Kidney (tissue), 14 donors: ENCODE results near the gene MARCHF10. TPM values are rescaled to one million over a fixed set of nuclear protein-coding genes. Genes with fewer than 3 reads are reported as not detected.

Experiments
- DNase-seq, 5 donors: peaks; one replicate each; pipeline ENCODE4 v3.0.0-alpha.2; 2013 to 2020
- FAIRE-seq: peaks from 2 replicates; lab custom pipeline; 2012; peaks lifted over from hg19 to GRCh38; lab: Jason Lieb, UNC
- H3K27ac ChIP-seq, 2 donors: one replicate each; pipeline ENCODE4 v1.7.0; 2013; ENCODE audit warnings: low read depth in 2 of 2, low read length in 2 of 2, inconsistent platforms in 1 of 2
- H3K27me3 ChIP-seq: one replicate; pipeline ENCODE4 v1.7.1; 2013; ENCODE audit warnings: low read length, inconsistent platforms; ENCODE audit not compliant: control insufficient read depth, insufficient read depth
- H3K36me3 ChIP-seq, 3 donors: one replicate each; pipeline versions ENCODE4 v1.7.0 to v1.7.1; 2013; ENCODE audit warnings: low read length in 3 of 3, control low read depth in 1 of 3, inconsistent platforms in 1 of 3; ENCODE audit not compliant: insufficient read depth in 3 of 3, control insufficient read depth in 2 of 3
- H3K4me1 ChIP-seq, 3 donors: one replicate each; pipeline versions ENCODE4 v1.7.0 to v1.7.1; 2013; ENCODE audit warnings: low read length in 3 of 3, inconsistent platforms in 1 of 3, low read depth in 1 of 3; ENCODE audit not compliant: control insufficient read depth in 2 of 3, insufficient read depth in 2 of 3
- H3K4me3 ChIP-seq, 3 donors: one replicate each; pipeline versions ENCODE4 v1.7.0 to v1.8.1; 2013; ENCODE audit warnings: low read length in 3 of 3, control low read depth in 1 of 3, inconsistent platforms in 1 of 3
- H3K9ac ChIP-seq, 3 donors: one replicate each; pipeline versions ENCODE4 v1.7.0 to v1.7.1; 2013; ENCODE audit warnings: low read length in 3 of 3, control low read depth in 1 of 3, inconsistent platforms in 1 of 3
- H3K9me3 ChIP-seq, 3 donors: one replicate each; pipeline versions ENCODE4 v1.7.0 to v1.7.1; 2013; ENCODE audit warnings: low read length in 3 of 3, control low read depth in 1 of 3, inconsistent platforms in 1 of 3; ENCODE audit not compliant: control insufficient read depth in 2 of 3, insufficient read depth in 1 of 3
- intact Hi-C: fragments of 100-400 bp; cut with DNase I; formaldehyde crosslinking; loops from one replicate; pipeline ENCODE4 v1.11.1; 2022
- polyA plus RNA-seq: library from polyadenylated mRNA; stranded (reverse); fragments of 350-450 nt; fragmentation: Illumina TruSeq; extraction: RNeasy Lipid Tissue Mini Kit (QIAGEN cat#74804); gene quantifications from one replicate; pipeline ENCODE4 v1.2.3, GENCODE V29; 2014; ENCODE audit warnings: low read depth, low replicate concordance; ENCODE audit not compliant: insufficient read depth
- total RNA-seq: library from RNA; stranded (reverse); fragmentation: NEBNext Ultra II Directional; extraction: Animal tissue kit (Norgen Biotek cat#: 25700); gene quantifications from one replicate; pipeline ENCODE4 v1.2.1, GENCODE V29; 2021
- TF ChIP-seq, protein P1 (sequence below): IDR thresholded peaks from 3 replicates; pipeline ENCODE4 v1.5.1; 2012; ENCODE audit warnings: mild to moderate bottlenecking, moderate library complexity, borderline replicate concordance; ENCODE audit not compliant: insufficient read depth; ENCODE audit errors: extremely low read depth
- donor health status: control.
- donor health status: control.
- donor health status: control.
- donor health status: control.
- donor health status: control.
- donor health status: DM: yes; HTN: yes; CAD: no.
- donor health status: Normal renal cell carcinoma (clear cell type).

MARCHF10 gene
- total and polyA plus RNA-seq, 2 donors from 2014 or later: 0.66 to 6.3 TPM

DNA sequence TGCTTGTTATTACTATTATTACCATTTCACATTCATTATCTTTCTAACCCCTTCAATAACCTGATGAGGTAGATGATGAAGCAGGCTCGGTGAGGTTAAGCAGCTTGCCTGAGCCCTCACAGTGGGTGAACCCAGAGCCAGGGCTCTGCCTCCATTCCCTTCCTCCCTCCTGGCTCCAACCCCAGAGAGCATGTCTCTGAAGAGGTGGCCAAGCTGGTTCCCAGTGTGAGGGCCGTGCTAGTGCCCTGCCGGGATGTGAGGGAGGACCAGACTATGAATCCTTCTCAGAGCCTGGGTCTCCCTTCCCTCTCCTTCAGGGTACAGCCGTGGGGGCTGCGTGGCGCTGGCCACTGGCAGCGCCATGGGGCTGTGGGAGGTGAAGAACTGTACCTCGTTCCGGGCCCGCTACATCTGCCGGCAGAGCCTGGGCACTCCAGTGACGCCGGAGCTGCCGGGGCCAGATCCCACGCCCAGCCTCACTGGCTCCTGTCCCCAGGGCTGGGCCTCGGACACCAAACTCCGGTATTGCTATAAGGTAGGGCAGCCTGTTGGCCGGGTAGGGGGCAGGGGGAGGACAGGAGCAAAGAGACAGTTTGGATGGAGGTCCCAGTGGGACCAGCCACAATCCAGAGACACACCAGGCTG is 131.0 kb downstream of the MARCHF10 start:
- no peak overlapping the region for H3K9ac ChIP-seq
- FAIRE-seq: no peak
- H3K36me3 ChIP-seq: no peaks in the 10 kb centered on the region
- no peak for DNase-seq
- TF ChIP-seq, protein P1, sequence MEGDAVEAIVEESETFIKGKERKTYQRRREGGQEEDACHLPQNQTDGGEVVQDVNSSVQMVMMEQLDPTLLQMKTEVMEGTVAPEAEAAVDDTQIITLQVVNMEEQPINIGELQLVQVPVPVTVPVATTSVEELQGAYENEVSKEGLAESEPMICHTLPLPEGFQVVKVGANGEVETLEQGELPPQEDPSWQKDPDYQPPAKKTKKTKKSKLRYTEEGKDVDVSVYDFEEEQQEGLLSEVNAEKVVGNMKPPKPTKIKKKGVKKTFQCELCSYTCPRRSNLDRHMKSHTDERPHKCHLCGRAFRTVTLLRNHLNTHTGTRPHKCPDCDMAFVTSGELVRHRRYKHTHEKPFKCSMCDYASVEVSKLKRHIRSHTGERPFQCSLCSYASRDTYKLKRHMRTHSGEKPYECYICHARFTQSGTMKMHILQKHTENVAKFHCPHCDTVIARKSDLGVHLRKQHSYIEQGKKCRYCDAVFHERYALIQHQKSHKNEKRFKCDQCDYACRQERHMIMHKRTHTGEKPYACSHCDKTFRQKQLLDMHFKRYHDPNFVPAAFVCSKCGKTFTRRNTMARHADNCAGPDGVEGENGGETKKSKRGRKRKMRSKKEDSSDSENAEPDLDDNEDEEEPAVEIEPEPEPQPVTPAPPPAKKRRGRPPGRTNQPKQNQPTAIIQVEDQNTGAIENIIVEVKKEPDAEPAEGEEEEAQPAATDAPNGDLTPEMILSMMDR: no peak
- H3K4me3 ChIP-seq: no peak overlapping the region
- H3K27me3 ChIP-seq: no peaks in the 10 kb centered on the region
- no peaks in the 10 kb centered on the region for H3K9me3 ChIP-seq
- intact Hi-C loops: no loop called here
- no peaks in the 10 kb centered on the region for H3K4me1 ChIP-seq
- H3K27ac ChIP-seq: no peak overlapping the region

DNA sequence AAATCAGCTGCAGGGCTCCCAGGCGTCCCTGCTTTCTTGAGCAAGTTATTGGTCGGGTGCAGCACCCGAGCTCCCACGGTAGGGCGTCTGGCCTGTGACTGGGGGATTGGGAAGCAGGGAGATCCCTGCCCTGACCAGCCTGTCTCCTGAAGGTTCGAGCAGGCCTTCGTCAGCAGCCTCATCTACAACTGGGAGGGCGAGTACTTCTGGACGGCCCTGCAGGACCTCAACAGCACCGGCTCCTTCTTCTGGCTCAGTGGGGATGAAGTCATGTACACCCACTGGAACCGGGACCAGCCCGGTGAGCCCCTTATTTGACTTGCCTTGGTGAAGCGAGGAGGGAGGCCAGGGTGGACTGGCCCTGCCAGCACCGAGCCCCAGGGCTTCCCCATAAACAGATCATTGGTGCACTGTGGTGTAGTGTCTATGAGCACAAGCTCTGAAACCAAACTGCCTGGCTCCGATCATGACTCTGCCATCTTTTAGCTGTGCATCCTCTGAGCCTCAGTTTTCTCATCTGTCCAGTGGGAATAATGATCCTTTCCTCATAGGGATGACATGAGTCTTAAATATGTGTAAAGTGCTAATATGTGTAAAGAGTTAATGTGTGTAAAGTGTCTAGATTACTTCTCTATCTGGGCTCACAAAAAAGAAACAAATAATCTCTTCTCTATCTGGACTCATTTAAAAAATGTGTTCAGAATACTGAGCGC is 131.7 kb downstream of the MARCHF10 start:
- DNase-seq (no peak), FAIRE-seq (no peak)
- Histone ChIP-seq H3K27ac (no peak overlapping the region), H3K9ac (no peak overlapping the region), H3K4me3 (no peak overlapping the region), H3K4me1 (no peaks in the 10 kb centered on the region), H3K36me3 (no peaks in the 10 kb centered on the region), H3K27me3 (no peaks in the 10 kb centered on the region), H3K9me3 (no peaks in the 10 kb centered on the region)
- TF ChIP-seq, protein P1: no peak
- intact Hi-C loops: no loop called here

DNA sequence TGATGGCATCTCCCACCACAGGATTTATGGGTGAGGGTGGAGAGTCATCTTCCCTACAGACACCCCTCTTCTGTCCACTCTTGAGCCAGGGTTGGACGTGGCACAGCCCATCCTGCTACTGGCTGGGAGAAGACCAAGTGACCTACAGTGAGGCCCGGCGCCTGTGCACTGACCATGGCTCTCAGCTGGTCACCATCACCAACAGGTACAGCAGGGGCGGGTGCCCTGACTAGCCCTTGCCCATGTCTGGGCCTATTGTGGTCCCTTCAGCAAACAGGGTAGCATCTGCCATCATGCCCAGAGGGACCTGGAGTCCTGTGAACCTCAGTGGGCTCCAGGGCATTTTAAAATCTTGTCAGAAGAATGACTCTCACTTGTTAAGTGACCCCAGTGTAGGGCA is 132.4 kb downstream of the MARCHF10 start:
- Histone ChIP-seq H3K9me3 (no peaks in the 10 kb centered on the region), H3K27me3 (no peaks in the 10 kb centered on the region), H3K4me3 (no peak overlapping the region), H3K27ac (no peak overlapping the region), H3K36me3 (no peaks in the 10 kb centered on the region), H3K4me1 (no peaks in the 10 kb centered on the region), H3K9ac (no peak overlapping the region)
- intact Hi-C loops: no loop called here
- TF ChIP-seq, protein P1: no peak
- DNase-seq: no peak
- no peak for FAIRE-seq
